ENCODE results near the gene BACE1-AS.

DNA sequence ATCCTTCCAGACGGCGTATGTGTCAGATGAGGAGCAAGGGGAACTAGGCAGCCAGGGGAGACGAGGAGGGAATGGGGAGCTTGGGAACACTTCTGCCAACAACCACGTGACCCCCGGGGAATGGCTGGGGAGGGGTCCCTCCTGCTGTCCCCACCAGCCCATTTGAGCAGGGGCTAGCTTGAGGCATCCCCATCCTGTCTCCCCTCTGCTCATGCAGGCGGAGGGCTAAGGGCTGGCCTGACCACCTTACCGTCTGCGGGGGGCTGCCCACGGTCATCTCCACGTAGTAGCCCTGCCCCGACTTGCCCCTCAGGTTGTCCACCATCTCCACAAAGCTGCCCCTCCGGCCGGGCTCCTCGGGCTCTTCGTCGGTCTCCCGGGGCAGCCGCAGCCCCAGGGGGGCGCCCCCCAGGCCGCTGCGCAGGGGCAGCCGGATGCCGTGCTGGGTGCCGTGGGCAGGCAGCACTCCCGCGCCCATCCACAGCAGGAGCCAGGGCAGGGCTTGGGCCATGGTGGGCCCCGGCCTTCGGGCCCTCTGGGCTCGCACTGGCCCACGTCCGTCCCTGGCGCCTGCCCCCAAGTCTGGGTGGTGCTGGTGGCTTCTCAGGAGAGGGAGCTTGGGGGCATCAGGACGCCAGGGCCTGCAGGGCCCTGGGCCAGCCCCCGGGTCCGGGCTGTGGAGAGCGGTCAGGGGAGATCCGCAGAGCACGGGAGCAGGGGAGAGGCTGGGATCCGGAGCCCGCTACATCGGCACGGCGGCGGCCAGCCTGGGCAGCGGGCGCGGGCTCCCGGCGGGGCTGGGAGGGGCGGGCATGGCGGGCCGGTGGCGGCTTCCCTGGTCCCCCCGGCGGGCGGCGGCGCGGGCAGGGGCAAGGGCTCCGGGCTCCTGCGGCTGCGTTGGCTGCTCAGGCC lies 24.4 kb downstream of the BACE1-AS start:
- no peak for TF ChIP-seq POLR2A (IDR thresholded peaks at IDR 0.05)
- TF ChIP-seq EP300 (IDR thresholded peaks at IDR 0.05) = no peak
- TF ChIP-seq, protein P1, sequence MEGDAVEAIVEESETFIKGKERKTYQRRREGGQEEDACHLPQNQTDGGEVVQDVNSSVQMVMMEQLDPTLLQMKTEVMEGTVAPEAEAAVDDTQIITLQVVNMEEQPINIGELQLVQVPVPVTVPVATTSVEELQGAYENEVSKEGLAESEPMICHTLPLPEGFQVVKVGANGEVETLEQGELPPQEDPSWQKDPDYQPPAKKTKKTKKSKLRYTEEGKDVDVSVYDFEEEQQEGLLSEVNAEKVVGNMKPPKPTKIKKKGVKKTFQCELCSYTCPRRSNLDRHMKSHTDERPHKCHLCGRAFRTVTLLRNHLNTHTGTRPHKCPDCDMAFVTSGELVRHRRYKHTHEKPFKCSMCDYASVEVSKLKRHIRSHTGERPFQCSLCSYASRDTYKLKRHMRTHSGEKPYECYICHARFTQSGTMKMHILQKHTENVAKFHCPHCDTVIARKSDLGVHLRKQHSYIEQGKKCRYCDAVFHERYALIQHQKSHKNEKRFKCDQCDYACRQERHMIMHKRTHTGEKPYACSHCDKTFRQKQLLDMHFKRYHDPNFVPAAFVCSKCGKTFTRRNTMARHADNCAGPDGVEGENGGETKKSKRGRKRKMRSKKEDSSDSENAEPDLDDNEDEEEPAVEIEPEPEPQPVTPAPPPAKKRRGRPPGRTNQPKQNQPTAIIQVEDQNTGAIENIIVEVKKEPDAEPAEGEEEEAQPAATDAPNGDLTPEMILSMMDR (IDR thresholded peaks at IDR 0.05) = no peak
- TF ChIP-seq POLR2AphosphoS5 (IDR thresholded peaks at IDR 0.05) = no peak
